ENCODE results near the gene CAMK2D.

DNA sequence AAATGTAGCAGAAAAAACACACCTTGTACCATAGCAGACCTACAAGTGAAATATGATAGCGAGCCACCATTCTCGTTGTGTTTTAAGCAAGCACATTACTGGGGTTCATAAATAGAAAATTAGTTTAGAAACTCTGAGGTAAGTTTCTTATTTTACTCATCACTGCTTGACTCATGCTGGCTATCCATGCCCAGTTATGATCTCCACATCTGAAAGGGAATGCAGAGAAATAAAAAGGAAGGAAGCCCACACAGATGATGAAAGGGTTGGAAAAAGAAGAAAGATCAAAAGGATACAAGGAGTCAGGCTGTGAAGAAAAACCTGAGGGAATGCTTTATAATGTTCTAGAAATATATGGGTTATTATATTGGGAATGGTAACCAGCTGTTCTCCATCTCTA, 54.5 kb downstream of the CAMK2D start:
- TF ChIP-seq, protein P1, sequence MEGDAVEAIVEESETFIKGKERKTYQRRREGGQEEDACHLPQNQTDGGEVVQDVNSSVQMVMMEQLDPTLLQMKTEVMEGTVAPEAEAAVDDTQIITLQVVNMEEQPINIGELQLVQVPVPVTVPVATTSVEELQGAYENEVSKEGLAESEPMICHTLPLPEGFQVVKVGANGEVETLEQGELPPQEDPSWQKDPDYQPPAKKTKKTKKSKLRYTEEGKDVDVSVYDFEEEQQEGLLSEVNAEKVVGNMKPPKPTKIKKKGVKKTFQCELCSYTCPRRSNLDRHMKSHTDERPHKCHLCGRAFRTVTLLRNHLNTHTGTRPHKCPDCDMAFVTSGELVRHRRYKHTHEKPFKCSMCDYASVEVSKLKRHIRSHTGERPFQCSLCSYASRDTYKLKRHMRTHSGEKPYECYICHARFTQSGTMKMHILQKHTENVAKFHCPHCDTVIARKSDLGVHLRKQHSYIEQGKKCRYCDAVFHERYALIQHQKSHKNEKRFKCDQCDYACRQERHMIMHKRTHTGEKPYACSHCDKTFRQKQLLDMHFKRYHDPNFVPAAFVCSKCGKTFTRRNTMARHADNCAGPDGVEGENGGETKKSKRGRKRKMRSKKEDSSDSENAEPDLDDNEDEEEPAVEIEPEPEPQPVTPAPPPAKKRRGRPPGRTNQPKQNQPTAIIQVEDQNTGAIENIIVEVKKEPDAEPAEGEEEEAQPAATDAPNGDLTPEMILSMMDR (IDR thresholded peaks at IDR 0.05), result no peak
- TF ChIP-seq EP300 (IDR thresholded peaks at IDR 0.05) (no peak), POLR2AphosphoS5 (IDR thresholded peaks at IDR 0.05) (no peak), POLR2A (IDR thresholded peaks at IDR 0.05) (no peak)
